Measurements from ENCODE around the gene IKBIP. TPM values are rescaled to one million over a fixed set of nuclear protein-coding genes. Genes with fewer than 3 reads are reported as not detected.

Gene IKBIP
- total and polyA plus RNA-seq, 4 donors: 11.9 to 22.1 (median 14.6) TPM

GRCh38 chr12:98671459-98671858 lies 26.9 kb upstream of the IKBIP start:
- WGBS (ENCODE audit: insufficient coverage): 84% methylated on average over 3 of the region's 7 CpGs
- H3K9me3 ChIP-seq (ENCODE audit: control insufficient read depth, insufficient read depth, low read length): no peaks in the 10 kb centered on the region
- H3K36me3 ChIP-seq (ENCODE audit: control insufficient read depth, insufficient read depth, low read length): peaks cover 8% of the 10 kb centered on the region
- H3K27me3 ChIP-seq (ENCODE audit: control insufficient read depth, insufficient read depth, low read length): no peaks in the 10 kb centered on the region
- DNase-seq (ENCODE audit: low read depth in 4 of 6, low spot score in 6 of 6): peak in 2 of 6 donors; percentile 2 to 9
- no peaks in the 10 kb centered on the region for H3K4me1 ChIP-seq (ENCODE audit: control insufficient read depth, insufficient read depth, low read length)
- no peak overlapping the region for H3K4me3 ChIP-seq (ENCODE audit: low read depth, low read length)
- H3K27ac ChIP-seq (ENCODE audit: low read depth, low read length): no peak overlapping the region

- Histone ChIP-seq H3K27me3 (ENCODE audit: control insufficient read depth, insufficient read depth, low read length) (no peaks in the 10 kb centered on the region), H3K9me3 (ENCODE audit: control insufficient read depth, insufficient read depth, low read length) (no peaks in the 10 kb centered on the region), H3K27ac (ENCODE audit: low read depth, low read length) (no peak overlapping the region), H3K36me3 (ENCODE audit: control insufficient read depth, insufficient read depth, low read length) (peaks cover 6% of the 10 kb centered on the region), H3K4me1 (ENCODE audit: control insufficient read depth, insufficient read depth, low read length) (no peaks in the 10 kb centered on the region), H3K4me3 (ENCODE audit: low read depth, low read length) (no peak overlapping the region)
- no CpG with 5 or more reads among the region's 3 CpGs for WGBS (ENCODE audit: insufficient coverage)
- no peak for DNase-seq (ENCODE audit: low read depth in 4 of 6, low spot score in 6 of 6)
Observed at GRCh38 chr12:98669751-98670150, 25.2 kb upstream of the IKBIP start.

- Histone ChIP-seq H3K36me3 (ENCODE audit: control insufficient read depth, insufficient read depth, low read length) (peaks cover 13% of the 10 kb centered on the region), H3K4me1 (ENCODE audit: control insufficient read depth, insufficient read depth, low read length) (no peaks in the 10 kb centered on the region), H3K4me3 (ENCODE audit: low read depth, low read length) (no peak overlapping the region), H3K9me3 (ENCODE audit: control insufficient read depth, insufficient read depth, low read length) (no peaks in the 10 kb centered on the region), H3K27me3 (ENCODE audit: control insufficient read depth, insufficient read depth, low read length) (no peaks in the 10 kb centered on the region), H3K27ac (ENCODE audit: low read depth, low read length) (no peak overlapping the region)
- no peak for DNase-seq (ENCODE audit: low read depth in 4 of 6, low spot score in 6 of 6)
Observed at GRCh38 chr12:98660521-98660920, 15.9 kb upstream of the IKBIP start.

GRCh38 chr12:98656289-98657101 lies 11.9 kb upstream of the IKBIP start:
- DNase-seq (ENCODE audit: low read depth in 4 of 6, low spot score in 6 of 6): no peak
- no peak overlapping the region for H3K4me3 ChIP-seq (ENCODE audit: low read depth, low read length)
- no peaks in the 10 kb centered on the region for H3K9me3 ChIP-seq (ENCODE audit: control insufficient read depth, insufficient read depth, low read length)
- WGBS (ENCODE audit: insufficient coverage): 97% methylated on average over 5 of the region's 6 CpGs
- H3K4me1 ChIP-seq (ENCODE audit: control insufficient read depth, insufficient read depth, low read length): no peaks in the 10 kb centered on the region
- no peaks in the 10 kb centered on the region for H3K27me3 ChIP-seq (ENCODE audit: control insufficient read depth, insufficient read depth, low read length)
- H3K36me3 ChIP-seq (ENCODE audit: control insufficient read depth, insufficient read depth, low read length): peaks cover 20% of the 10 kb centered on the region
- no peak overlapping the region for H3K27ac ChIP-seq (ENCODE audit: low read depth, low read length)

- no peaks in the 10 kb centered on the region for H3K27me3 ChIP-seq (ENCODE audit: control insufficient read depth, insufficient read depth, low read length)
- WGBS (ENCODE audit: insufficient coverage): no CpG with 5 or more reads among the region's 1 CpG
- no peaks in the 10 kb centered on the region for H3K9me3 ChIP-seq (ENCODE audit: control insufficient read depth, insufficient read depth, low read length)
- H3K36me3 ChIP-seq (ENCODE audit: control insufficient read depth, insufficient read depth, low read length): peaks cover 21% of the 10 kb centered on the region
- DNase-seq (ENCODE audit: low read depth in 4 of 6, low spot score in 6 of 6): peak in 5 of 6 donors; percentile 15 to 86 (median 38)
- no peak overlapping the region for H3K27ac ChIP-seq (ENCODE audit: low read depth, low read length)
- no peaks in the 10 kb centered on the region for H3K4me1 ChIP-seq (ENCODE audit: control insufficient read depth, insufficient read depth, low read length)
- no peak overlapping the region for H3K4me3 ChIP-seq (ENCODE audit: low read depth, low read length)
Observed at GRCh38 chr12:98653866-98654493, 9.4 kb upstream of the IKBIP start.

GRCh38 chr12:98651328-98651727 lies 6.7 kb upstream of the IKBIP start:
- Histone ChIP-seq H3K4me1 (ENCODE audit: control insufficient read depth, insufficient read depth, low read length) (no peaks in the 10 kb centered on the region), H3K4me3 (ENCODE audit: low read depth, low read length) (no peak overlapping the region), H3K36me3 (ENCODE audit: control insufficient read depth, insufficient read depth, low read length) (peaks cover 21% of the 10 kb centered on the region), H3K27ac (ENCODE audit: low read depth, low read length) (no peak overlapping the region), H3K27me3 (ENCODE audit: control insufficient read depth, insufficient read depth, low read length) (no peaks in the 10 kb centered on the region), H3K9me3 (ENCODE audit: control insufficient read depth, insufficient read depth, low read length) (no peaks in the 10 kb centered on the region)
- DNase-seq (ENCODE audit: low read depth in 4 of 6, low spot score in 6 of 6): no peak

- 22% methylated on average over 3 of the region's 8 CpGs for WGBS (ENCODE audit: insufficient coverage)
- H3K9me3 ChIP-seq (ENCODE audit: control insufficient read depth, insufficient read depth, low read length): no peaks in the 10 kb centered on the region
- H3K27me3 ChIP-seq (ENCODE audit: control insufficient read depth, insufficient read depth, low read length): no peaks in the 10 kb centered on the region
- peak in 2 of 6 donors; percentile 16 to 18 for DNase-seq (ENCODE audit: low read depth in 4 of 6, low spot score in 6 of 6)
- H3K4me3 ChIP-seq (ENCODE audit: low read depth, low read length): peak overlapping the region; percentile 89
- peaks cover 11% of the 10 kb centered on the region for H3K36me3 ChIP-seq (ENCODE audit: control insufficient read depth, insufficient read depth, low read length)
- H3K27ac ChIP-seq (ENCODE audit: low read depth, low read length): no peak overlapping the region
- H3K4me1 ChIP-seq (ENCODE audit: control insufficient read depth, insufficient read depth, low read length): peaks cover 11% of the 10 kb centered on the region
Observed at GRCh38 chr12:98646294-98647090, 1.9 kb upstream of the IKBIP start.

GRCh38 chr12:98645572-98646067 lies 1.0 kb upstream of the IKBIP start:
- H3K27ac ChIP-seq (ENCODE audit: low read depth, low read length): peak overlapping the region; percentile 87
- no peaks in the 10 kb centered on the region for H3K9me3 ChIP-seq (ENCODE audit: control insufficient read depth, insufficient read depth, low read length)
- WGBS (ENCODE audit: insufficient coverage): under 1% methylated on average over 22 of the region's 24 CpGs
- H3K27me3 ChIP-seq (ENCODE audit: control insufficient read depth, insufficient read depth, low read length): no peaks in the 10 kb centered on the region
- peak in 1 of 6 donors; percentile 28 for DNase-seq (ENCODE audit: low read depth in 4 of 6, low spot score in 6 of 6)
- peaks cover 11% of the 10 kb centered on the region for H3K36me3 ChIP-seq (ENCODE audit: control insufficient read depth, insufficient read depth, low read length)
- H3K4me3 ChIP-seq (ENCODE audit: low read depth, low read length): peak overlapping the region; percentile 89
- peaks cover 11% of the 10 kb centered on the region for H3K4me1 ChIP-seq (ENCODE audit: control insufficient read depth, insufficient read depth, low read length)

- peak in 1 of 6 donors; percentile 10 for DNase-seq (ENCODE audit: low read depth in 4 of 6, low spot score in 6 of 6)
- peak overlapping the region; percentile 87 for H3K27ac ChIP-seq (ENCODE audit: low read depth, low read length)
- H3K4me3 ChIP-seq (ENCODE audit: low read depth, low read length): peak overlapping the region; percentile 89
- H3K36me3 ChIP-seq (ENCODE audit: control insufficient read depth, insufficient read depth, low read length): peaks cover 1% of the 10 kb centered on the region
- WGBS (ENCODE audit: insufficient coverage): 0% methylated on average over 20 of the region's 20 CpGs
- peaks cover 11% of the 10 kb centered on the region for H3K4me1 ChIP-seq (ENCODE audit: control insufficient read depth, insufficient read depth, low read length)
- no peaks in the 10 kb centered on the region for H3K9me3 ChIP-seq (ENCODE audit: control insufficient read depth, insufficient read depth, low read length)
- H3K27me3 ChIP-seq (ENCODE audit: control insufficient read depth, insufficient read depth, low read length): no peaks in the 10 kb centered on the region
Observed at GRCh38 chr12:98644433-98644711, 216 bp downstream of the IKBIP start.

Data from spinal cord (tissue), 10 donors.